ENCODE measurements around the gene RIMKLA.

RIMKLA gene

DNA sequence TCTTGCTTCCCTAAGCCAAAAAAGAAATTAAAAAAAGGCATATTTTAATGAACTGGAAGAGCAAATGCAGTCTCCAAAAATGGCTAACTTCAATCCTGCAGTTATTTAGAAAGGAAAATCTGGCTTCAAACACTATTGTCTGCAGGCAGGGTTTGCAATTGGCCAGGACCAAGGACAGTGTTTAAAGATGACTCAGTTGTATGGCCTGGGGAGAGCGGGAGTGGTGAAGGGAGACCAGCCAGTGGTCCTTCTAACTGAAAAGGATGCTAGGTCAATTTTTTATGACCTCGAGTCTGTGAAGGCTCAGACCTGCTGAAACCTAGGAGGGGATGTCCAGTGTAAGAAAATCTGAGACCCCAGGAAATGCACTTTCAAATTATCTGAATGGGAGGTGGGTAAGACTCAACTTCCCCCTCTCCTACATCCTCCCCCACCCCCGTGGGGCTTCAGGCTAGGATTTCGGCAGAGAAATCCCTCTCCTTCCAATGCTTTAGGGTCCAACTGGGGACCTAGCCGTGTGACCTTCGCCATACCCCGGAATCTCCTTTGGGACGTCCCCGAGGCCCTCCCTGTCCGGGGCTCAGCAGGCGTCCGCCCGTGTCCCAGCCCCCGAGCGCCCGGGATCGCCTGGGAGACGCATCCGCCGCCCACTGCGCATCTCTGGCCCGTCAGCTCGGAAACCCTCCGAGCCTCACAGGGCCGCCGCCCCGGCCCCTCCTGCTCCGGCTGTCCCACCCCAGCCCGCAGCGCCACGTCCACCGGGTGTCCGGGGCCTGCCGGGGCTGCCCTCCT lies 602 bp upstream of the RIMKLA start:
- peak; percentile 14 for DNase-seq

DNA sequence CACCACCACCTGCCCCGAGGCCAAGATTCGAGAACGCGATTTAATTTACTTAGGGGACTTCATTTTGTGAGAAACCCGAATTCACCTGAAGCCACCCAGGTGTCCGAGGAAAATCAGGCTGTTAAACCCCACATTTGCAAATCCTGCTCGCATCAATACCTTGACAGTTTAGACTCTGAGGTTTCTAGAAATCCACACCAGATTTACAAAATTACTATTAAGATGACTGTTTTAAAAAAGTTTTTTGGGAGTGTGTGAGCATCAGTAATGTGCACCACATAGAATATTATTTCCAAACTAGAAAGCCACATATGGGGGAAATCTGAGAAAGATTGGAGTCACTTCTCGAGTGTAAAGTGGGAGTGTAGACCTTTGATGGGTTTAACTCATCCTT lies 685 bp downstream of the RIMKLA start:
- no peak for DNase-seq

DNA sequence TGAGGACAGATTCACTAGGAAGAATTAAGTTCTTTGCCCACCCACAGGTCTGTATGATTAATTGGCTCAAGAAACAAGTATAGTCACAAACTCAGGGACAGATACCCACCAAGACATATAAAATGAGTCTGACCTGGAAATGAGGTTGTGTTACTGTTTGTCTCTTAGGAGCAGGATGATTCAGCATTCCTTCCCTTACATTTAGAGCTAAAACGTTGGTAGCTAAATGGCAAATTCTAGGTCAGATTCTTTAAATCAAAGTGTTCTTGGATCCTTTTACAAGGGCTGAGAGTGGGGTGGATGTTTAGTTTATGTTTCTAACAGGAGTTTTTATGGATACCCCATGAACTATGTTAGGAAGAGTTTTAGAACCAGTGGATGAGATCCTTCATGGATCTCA lies 4.7 kb downstream of the RIMKLA start:
- no peak for DNase-seq

- no peak for DNase-seq
Observed at GRCh38 chr1:42386051-42386450, 5.5 kb downstream of the RIMKLA start.

GRCh38 chr1:42392255-42392654 lies 11.7 kb downstream of the RIMKLA start:
- DNase-seq = no peak

- no peak for DNase-seq
Observed at GRCh38 chr1:42392967-42393848, 12.6 kb downstream of the RIMKLA start.

DNA sequence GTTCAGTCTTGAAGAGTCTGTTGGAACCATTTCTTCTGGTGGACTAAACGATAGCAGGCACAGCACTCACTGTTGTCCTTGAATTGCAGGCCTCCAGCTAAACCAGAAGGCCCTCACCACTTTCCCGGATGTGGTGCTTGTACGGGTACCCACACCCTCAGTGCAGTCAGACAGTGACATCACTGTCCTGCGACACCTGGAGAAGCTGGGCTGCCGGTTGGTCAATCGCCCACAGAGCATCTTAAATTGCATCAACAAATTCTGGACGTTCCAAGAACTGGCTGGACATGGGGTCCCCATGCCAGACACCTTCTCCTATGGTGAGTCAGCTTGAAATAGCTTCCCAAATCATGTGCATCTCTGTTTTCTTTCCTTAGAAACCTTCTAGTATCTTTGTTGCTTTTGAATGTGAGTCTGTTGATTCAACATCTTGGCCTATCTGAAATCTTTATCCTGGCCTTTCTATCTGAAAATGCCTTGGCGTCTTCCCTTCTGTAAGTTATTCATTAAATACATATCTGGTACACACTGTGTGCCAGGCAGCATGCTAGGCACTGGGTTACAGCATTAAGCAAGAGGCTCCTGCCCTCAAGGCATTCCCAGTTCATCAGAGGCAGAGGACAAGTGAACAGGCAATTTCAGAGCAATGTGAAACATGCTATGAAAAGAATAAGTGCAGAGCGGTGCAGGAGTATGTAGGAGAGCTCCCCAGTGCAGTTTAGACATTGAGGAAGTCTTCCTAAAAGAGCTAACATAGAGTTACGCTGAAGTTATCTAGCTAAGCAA lies 18.9 kb downstream of the RIMKLA start:
- DNase-seq = no peak

DNA sequence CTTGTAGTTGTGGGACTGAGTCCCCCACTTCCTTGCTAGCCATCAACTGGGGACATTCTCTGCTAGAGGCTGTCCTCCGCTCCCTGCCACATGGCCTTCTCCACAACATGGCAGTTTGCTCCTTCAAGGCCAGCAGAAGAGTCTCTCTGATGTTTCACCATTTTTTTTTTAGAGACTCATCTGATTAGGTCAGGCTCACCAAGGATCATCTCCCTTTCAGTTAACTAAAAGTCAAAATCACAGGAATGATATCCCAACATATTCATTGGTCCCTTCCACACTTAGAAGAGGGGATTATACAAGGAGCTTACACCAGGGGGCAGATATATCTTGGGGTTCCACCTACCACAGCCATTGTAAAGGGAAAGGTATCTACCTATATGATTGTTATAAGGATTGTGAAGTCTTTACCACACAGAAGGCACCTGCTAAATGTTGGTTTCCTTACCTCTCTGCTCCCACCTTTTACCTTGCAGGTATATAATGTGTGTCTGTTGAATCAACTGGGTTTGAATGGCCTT lies 23.3 kb downstream of the RIMKLA start:
- DNase-seq = no peak

GRCh38 chr1:42414551-42415496 lies 34.2 kb downstream of the RIMKLA start:
- no peak for DNase-seq

DNA sequence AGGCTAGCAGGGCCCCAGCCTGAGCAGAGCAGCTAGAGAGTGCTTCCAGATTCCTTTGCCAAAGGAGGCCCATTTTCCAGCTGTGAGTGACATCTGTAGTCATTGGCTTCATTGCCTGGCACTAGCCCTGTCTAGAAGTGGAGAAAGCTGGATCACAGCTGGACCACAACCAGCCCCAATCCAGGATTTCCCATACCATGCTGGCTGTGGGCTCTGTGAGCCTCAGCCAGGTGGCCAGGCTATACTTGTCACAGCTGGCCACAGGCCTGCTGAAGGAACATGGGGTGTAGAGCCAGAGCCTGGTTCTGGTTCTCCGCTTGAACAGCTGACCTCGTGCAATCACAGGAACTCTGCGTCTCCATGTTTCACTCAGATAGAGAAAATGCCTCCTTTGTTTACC lies 36.6 kb downstream of the RIMKLA start:
- DNase-seq = no peak

DNA sequence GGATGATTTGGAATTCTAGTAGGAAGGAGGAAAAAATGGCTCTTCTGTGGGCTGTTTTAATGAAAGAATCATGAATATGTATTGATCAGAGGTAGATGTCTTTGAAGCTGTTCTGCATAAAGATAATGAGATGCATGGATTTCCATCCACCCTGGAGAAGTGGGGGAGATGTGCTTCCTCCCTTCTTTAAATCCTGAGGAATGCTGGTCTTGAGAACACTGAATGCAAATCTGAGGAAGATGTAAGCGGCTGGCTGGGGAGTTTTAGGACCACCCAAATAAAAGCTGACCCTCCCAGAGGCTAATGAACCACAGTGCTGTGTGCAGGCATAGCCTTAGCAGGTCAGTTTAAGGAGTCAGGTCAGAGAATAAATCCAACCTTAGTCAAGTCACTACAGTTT lies 37.9 kb downstream of the RIMKLA start:
- no peak for DNase-seq

DNA sequence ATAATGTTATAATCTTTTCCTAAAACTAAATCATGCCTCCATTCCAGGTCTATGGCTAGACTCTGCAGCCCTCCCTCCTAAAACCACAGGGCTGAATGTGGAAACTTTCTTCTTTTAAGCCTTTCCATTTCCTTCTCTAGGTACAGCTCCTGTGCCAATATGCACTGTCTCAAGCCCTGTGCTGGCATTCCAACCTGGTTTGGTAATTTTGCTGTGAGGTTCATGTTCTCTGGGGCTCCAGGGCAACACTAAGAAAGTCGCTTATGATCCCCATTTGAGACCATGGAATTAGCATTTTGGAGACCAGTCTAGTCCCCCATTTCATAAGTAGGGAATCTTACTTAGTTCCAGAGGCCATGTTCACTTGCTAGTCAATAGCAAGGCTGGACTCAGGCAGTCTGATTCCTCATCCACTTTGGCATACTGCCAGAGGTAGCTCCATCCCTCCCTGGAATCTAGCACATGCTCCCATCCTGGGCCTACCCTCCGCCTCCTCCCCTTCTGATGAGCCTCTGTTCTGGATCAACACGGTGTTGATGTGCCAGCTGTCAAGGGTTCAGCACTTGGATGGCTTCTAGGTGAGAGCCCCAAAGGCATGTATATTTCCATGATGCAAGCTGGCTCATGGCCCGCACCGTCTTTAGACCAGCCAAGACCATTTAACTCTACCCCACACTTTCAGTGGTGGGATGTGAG lies 38.7 kb downstream of the RIMKLA start:
- DNase-seq = no peak

GRCh38 chr1:42420121-42420520 lies 39.5 kb downstream of the RIMKLA start:
- no peak for DNase-seq

DNA sequence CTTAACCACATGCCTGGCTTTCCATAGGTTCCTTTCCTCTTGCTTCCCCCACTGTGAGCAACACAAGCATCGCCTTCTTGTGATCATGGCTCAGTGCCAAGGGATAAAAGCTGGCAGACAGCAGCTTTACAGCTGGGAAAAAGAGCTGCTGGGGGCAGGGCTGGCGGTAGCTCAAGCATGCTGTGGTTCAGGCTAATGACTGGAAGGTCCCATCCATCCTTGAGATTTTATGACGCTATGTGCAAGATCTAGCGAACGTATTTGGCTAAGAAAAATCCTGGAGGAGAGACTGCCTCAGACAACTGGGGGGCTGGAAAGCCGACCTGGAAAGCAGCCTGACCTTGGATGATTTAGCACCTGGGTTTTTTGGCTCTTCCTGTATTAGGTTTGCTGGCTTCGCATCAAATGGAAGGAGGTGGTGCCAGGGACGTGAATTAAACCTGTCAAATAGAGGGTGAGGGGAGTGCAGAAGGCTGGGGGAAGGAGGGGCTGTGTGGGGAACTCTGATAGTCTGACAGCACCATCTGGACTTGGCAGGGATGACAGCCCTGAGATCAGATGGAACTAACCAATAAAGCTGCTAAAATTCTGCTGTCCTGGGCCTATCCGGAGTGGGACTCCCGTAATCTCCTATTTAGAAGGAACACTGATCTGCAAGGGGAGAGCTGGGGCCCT lies 40.5 kb downstream of the RIMKLA start:
- no peak for DNase-seq

DNA sequence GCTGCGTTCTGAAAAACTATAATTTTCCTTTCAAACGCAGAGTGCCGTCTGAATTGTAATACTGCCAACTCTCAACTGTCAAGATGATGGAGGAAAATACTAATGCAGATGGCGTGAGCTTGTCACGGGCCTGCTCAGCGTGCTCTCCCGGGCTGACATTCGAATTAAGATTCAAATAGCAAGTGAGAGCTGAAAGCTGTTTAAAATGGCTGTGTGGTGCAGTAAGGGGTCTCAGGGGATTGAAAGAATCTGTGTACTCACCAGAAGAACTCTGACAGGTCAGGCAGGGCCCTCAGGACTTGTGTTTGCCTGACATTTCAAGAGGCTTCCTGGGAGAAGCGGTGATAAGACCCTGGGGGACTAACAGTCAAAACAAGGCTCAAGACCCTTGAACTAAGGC lies 42.1 kb downstream of the RIMKLA start:
- no peak for DNase-seq

DNA sequence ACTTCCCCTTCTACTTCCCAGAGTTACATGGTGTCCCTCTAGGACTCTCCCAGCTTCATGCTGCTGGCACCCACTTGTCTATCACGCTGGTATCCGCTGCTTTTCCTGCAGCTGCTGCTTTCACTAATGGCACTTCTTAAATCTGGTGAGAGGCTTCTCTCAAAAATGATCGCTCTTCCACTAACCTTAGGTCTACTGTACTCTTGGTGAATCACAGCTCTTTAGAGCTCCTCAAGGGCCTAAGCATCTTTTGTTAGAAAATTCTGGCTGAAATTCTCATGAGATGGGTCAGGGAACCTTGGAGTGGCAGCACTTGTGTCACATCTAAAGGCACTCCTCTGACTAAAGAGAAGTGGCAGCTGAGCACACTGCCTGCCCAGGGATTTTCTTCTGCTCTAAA lies 43.1 kb downstream of the RIMKLA start:
- no peak for DNase-seq

DNA sequence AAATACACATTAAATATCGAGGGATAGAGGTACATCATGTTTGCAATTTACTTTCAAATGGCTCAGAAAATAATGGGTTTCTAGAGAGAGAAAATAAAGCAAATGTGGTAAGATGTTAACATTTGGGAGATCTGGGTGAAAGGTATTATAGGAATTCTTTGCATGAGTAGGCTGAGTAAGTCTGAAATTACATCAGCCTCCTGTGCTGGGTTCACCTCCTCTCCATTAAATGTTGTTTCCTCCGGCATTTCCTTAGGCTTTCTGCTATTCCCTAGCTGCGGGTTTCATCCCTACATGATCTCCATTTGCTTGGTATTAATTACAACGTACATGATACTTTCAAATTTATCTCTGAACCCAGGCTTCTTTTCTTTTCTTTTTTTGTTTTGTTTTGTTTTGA lies 43.6 kb downstream of the RIMKLA start:
- no peak for DNase-seq

DNA sequence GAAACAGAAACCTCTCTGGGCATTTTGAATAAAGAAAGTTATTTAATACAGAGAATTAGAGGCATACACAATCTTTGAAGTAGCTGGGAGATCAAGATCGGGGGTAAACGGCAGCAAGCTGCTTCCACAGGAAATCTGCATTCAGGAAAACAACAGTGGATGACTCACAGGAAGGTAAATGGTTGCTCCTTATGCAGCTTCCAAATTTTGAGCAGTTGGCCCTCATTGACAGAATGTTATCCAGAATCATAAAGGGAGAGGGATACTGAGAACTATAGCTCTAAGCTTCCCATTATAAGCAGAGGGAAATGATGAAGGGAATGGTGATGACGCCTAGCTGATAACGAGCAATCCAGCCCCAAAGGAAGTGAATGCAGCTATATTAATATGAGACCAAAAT lies 46.6 kb downstream of the RIMKLA start:
- DNase-seq = no peak

GRCh38 chr1:42429603-42430002 lies 49.0 kb downstream of the RIMKLA start:
- no peak for DNase-seq

GRCh38 chr1:42430286-42431135 lies 49.9 kb downstream of the RIMKLA start:
- no peak for DNase-seq

Data from stimulated activated CD4-positive, alpha-beta T cell treated with anti-CD3 and anti-CD28 coated beads, Interleukin-4, amount 100 ng/mL, for 1 hour (primary cell).